Parathyroid adenoma (tissue), 2 donors: Measurements from ENCODE around the gene PCDH8.
"Not testable (repeated sequence)": the region's sequence is repeated elsewhere in the genome, so short reads cannot be mapped to it uniquely, and the experiment has no call there.

Experiments
- H2AFZ ChIP-seq: fragments of 300-600 bp; sonication (generic); one replicate; pipeline ENCODE4 v1.7.0; 2017; ENCODE audit warnings: antibody characterized with exemption, mild to moderate bottlenecking
- H3K27ac ChIP-seq: fragments of 300-600 bp; sonication (generic); one replicate; pipeline ENCODE4 v1.7.0; 2017
- H3K27me3 ChIP-seq: fragments of 300-600 bp; sonication (generic); one replicate; pipeline ENCODE4 v1.7.0; 2017; ENCODE audit warnings: low read length; ENCODE audit not compliant: control insufficient read depth, insufficient read depth
- H3K36me3 ChIP-seq: fragments of 300-600 bp; sonication (generic); one replicate; pipeline ENCODE4 v1.7.0; 2017; ENCODE audit warnings: low read length; ENCODE audit not compliant: control insufficient read depth, insufficient read depth
- H3K4me1 ChIP-seq: fragments of 300-600 bp; sonication (generic); one replicate; pipeline ENCODE4 v1.7.0; 2017; ENCODE audit warnings: control low read depth
- H3K4me2 ChIP-seq: fragments of 300-600 bp; sonication (generic); one replicate; pipeline ENCODE4 v1.7.0; 2017; ENCODE audit warnings: low read length
- H3K4me3 ChIP-seq: fragments of 300-600 bp; sonication (generic); one replicate; pipeline ENCODE4 v1.7.0; 2017; ENCODE audit warnings: low read depth, low read length
- H3K79me2 ChIP-seq: fragments of 300-600 bp; sonication (generic); one replicate; pipeline ENCODE4 v1.7.0; 2017; ENCODE audit warnings: control low read depth
- H3K9ac ChIP-seq: fragments of 300-600 bp; sonication (generic); one replicate; pipeline ENCODE4 v1.7.0; 2017; ENCODE audit warnings: mild to moderate bottlenecking
- H3K9me3 ChIP-seq: fragments of 300-600 bp; sonication (generic); one replicate; pipeline ENCODE4 v1.7.0; 2017; ENCODE audit warnings: low read length; ENCODE audit not compliant: control insufficient read depth
- TF ChIP-seq, protein P1 (sequence below): fragments of 300-600 bp; sonication (generic); IDR thresholded peaks from one replicate; pipeline ENCODE4 v1.7.0; 2017; ENCODE audit warnings: antibody characterized with exemption, mild to moderate bottlenecking
- donor health status: primary hyperparathyroidism.

PCDH8 gene

DNA sequence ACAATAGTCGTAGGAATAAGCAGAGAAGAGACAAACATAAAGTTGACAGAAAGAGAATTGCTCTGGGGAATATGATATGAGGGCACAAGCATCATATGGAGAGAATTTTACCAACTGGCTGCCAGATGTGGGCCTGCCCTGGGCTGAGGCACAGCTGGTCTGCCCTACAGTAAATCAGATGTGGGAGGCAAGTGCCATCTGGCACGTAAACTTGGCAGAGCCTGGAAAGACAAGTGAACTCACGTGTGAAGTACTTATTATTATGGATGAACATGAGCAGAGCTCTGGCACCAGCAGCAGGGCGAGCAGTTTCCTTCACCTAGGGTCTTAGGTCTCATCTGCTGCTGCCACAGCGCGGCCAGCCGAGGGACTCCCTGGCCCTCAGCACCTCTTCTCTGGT is 20.6 kb downstream of the PCDH8 start:
- TF ChIP-seq, protein P1, sequence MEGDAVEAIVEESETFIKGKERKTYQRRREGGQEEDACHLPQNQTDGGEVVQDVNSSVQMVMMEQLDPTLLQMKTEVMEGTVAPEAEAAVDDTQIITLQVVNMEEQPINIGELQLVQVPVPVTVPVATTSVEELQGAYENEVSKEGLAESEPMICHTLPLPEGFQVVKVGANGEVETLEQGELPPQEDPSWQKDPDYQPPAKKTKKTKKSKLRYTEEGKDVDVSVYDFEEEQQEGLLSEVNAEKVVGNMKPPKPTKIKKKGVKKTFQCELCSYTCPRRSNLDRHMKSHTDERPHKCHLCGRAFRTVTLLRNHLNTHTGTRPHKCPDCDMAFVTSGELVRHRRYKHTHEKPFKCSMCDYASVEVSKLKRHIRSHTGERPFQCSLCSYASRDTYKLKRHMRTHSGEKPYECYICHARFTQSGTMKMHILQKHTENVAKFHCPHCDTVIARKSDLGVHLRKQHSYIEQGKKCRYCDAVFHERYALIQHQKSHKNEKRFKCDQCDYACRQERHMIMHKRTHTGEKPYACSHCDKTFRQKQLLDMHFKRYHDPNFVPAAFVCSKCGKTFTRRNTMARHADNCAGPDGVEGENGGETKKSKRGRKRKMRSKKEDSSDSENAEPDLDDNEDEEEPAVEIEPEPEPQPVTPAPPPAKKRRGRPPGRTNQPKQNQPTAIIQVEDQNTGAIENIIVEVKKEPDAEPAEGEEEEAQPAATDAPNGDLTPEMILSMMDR: no peak

DNA sequence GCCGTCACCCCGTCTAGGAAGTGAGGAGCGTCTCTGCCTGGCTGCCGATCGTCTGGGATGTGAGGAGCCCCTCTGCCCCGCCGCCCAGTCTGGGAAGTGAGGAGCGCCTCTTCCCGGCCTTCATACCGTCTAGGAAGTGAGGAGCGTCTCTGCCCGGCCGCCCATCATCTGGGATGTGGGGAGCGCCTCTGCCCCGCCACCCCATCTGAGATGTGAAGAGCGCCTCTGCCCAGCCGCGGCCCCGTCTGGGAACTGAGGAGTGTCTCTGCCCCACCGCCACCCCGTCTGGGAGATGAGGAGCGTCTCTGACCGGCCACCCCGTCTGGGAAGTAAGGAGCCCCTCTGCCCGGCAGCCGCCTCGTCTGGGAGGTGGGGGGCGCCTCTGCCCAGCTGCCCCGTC is 30.6 kb downstream of the PCDH8 start:
- H3K4me3 ChIP-seq, H3K4me2 ChIP-seq, H2AFZ ChIP-seq, H3K9me3 ChIP-seq, H3K36me3 ChIP-seq, H3K27ac ChIP-seq, H3K9ac ChIP-seq, H3K27me3 ChIP-seq, H3K79me2 ChIP-seq, H3K4me1 ChIP-seq: not testable (repeated sequence)

More for the DNA sequence above, 20.6 kb downstream of the PCDH8 start:
- Histone ChIP-seq H3K9me3 (no peaks in the 10 kb centered on the region), H3K4me3 (no peak overlapping the region), H3K27me3 (no peaks in the 10 kb centered on the region), H3K79me2 (no peaks in the 10 kb centered on the region), H3K36me3 (no peaks in the 10 kb centered on the region), H2AFZ (no peak overlapping the region), H3K9ac (no peak overlapping the region), H3K27ac (no peak overlapping the region), H3K4me1 (no peaks in the 10 kb centered on the region), H3K4me2 (no peak overlapping the region)

DNA sequence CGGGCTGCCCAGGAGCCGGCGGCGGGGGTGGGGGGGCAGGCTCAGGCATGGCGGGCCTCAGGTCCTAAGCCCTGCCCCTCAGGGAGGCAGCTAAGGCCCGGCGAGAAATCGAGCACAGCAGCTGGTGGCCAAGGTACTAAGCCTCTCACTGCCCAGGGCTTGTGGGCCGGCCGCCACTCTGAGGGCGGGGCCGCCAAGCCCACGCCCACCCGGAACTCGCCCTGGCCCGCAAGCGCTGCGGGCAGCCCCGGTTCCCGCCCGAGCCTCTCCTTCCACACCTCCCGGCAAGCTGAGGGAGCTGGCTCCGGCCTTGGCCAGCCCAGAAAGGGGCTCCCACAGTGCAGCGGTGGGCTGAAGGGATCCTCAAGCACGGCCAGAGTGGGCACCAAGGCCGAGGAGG is 33.1 kb downstream of the PCDH8 start:
- H3K9me3 ChIP-seq: no peaks in the 10 kb centered on the region
- no peak overlapping the region for H3K4me2 ChIP-seq
- H3K4me3 ChIP-seq: no peak overlapping the region
- H3K36me3 ChIP-seq: no peaks in the 10 kb centered on the region
- TF ChIP-seq, protein P1: no peak
- no peak overlapping the region for H3K27ac ChIP-seq
- H3K79me2 ChIP-seq: no peaks in the 10 kb centered on the region
- no peaks in the 10 kb centered on the region for H3K4me1 ChIP-seq
- H3K27me3 ChIP-seq: no peaks in the 10 kb centered on the region
- H3K9ac ChIP-seq: no peak overlapping the region
- no peak overlapping the region for H2AFZ ChIP-seq

DNA sequence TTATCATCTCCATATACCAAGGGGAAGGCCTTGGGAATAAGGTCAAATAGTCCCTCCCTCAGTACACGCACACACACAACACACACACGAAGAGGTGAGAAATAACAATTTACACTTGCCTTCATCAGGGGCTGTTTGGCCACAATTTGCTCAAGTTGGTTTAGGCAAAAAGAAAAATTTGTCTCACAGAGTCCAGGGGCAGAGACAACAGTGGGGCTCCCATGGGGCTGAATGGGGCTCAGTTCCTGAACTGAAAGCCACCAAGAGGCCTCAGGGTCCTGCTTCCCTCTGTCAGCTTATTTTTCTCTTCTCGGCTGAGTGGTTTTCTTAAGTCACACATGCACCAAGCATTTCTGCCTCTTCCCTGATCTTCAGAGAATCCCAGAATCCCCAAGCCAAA is 35.5 kb downstream of the PCDH8 start:
- H3K9me3 ChIP-seq: no peaks in the 10 kb centered on the region
- no peak overlapping the region for H3K9ac ChIP-seq
- no peak overlapping the region for H2AFZ ChIP-seq
- no peaks in the 10 kb centered on the region for H3K36me3 ChIP-seq
- no peaks in the 10 kb centered on the region for H3K79me2 ChIP-seq
- H3K4me2 ChIP-seq: no peak overlapping the region
- H3K27me3 ChIP-seq: no peaks in the 10 kb centered on the region
- H3K27ac ChIP-seq: no peak overlapping the region
- H3K4me3 ChIP-seq: no peak overlapping the region
- TF ChIP-seq, protein P1: no peak
- peaks cover 7% of the 10 kb centered on the region for H3K4me1 ChIP-seq

DNA sequence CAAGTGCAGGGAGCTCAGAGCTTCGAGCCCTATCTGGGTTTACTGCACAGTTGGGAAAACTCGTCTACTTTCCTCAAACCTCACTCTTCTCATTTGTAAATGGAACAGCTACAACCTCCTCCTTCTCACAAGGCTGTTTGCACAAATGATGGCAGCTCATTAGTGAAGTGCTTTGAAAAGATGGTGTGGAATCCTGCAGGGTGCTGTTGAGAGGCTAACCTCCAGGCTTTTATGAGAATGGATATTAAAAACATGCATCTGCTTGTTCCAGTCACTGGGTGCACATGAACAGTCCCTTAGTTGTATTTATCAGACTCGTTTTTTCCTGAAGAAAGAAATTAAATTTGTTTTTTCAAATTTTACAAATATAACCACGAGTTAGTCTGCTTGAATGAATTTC is 36.6 kb downstream of the PCDH8 start:
- Histone ChIP-seq H2AFZ (no peak overlapping the region), H3K27me3 (no peaks in the 10 kb centered on the region), H3K9me3 (no peaks in the 10 kb centered on the region), H3K4me2 (no peak overlapping the region), H3K27ac (no peak overlapping the region), H3K4me3 (no peak overlapping the region), H3K9ac (no peak overlapping the region), H3K4me1 (peaks cover 7% of the 10 kb centered on the region), H3K79me2 (no peaks in the 10 kb centered on the region), H3K36me3 (no peaks in the 10 kb centered on the region)
- TF ChIP-seq, protein P1: no peak
